RPMI8226 (cell line): ENCODE measurements around the gene PDLIM1.
A peak's percentile ranks its signal among the peaks of the same experiment; 100 is the strongest.

Source experiments
- DNase-seq: peaks from one replicate; pipeline ENCODE4 v3.0.0-alpha.2; 2015

Gene PDLIM1, protein sequence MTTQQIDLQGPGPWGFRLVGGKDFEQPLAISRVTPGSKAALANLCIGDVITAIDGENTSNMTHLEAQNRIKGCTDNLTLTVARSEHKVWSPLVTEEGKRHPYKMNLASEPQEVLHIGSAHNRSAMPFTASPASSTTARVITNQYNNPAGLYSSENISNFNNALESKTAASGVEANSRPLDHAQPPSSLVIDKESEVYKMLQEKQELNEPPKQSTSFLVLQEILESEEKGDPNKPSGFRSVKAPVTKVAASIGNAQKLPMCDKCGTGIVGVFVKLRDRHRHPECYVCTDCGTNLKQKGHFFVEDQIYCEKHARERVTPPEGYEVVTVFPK

DNA sequence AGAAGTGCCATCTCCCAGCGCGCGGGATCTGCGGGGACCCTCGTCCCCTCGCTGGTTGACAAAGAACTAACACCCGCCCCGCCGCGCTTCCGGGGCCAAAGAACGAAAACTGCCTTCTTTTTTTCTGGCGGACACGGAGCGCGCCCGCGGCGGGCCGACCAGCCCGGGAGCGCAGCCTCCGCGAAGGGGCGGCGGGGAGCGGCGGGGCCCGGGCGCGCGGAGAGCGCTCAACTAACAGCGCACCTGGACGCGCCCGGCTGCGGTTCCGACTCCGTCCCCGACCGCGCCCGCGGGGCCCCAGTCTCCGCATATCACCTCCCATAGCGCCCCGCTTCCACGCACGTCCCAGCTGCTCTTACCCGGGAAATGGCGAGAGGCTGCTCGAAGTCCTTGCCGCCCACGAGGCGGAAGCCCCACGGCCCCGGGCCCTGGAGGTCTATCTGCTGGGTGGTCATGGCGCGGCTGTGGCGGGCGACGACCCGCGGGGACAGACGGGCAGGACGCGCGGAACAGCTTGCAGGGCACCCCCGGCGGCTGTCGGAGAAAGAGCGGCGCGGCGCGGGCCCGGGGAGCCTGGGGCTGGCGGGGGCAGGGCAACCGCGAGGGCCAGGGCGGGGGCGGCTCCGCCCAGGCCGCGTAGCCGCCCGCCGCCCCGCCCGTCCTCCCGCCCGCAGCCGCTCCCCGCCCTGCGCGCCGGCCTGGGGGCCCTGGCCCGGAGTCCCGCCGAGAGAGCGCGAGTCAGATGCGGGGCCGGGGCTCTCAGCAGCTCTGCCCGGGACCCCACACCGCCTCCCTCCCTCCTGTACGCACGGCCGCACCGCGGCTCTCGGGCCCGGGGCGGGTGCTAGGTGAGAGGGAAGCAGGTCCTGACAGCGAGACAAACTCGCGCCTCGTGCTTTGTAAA, at the start of gene PDLIM1:
TSS of gene PDLIM1 (minus strand) at position 543 of the 904 bp plus-strand sequence. CDS start at position 455, 88 bp downstream.
- DNase-seq, result peak; percentile 80

DNA sequence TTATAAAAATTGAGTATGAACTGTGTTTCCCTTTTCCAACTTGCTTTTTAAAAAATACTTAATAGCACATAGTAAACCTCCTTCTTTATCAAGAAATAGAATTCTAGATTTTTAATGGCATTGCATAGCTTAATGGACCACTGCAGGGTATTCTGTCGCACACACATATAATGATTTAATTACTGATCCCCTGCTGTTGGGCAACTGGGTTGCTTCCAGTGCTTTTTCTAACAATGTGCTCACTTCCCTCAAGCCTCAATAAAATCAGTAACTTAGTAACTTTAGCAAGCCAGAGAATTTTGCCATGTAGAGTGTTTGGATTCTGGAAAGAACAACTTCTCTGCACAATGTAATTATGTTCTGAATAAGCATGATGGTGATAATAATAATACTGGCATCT, 49.1 kb upstream of the PDLIM1 start:
- DNase-seq, result no peak

DNA sequence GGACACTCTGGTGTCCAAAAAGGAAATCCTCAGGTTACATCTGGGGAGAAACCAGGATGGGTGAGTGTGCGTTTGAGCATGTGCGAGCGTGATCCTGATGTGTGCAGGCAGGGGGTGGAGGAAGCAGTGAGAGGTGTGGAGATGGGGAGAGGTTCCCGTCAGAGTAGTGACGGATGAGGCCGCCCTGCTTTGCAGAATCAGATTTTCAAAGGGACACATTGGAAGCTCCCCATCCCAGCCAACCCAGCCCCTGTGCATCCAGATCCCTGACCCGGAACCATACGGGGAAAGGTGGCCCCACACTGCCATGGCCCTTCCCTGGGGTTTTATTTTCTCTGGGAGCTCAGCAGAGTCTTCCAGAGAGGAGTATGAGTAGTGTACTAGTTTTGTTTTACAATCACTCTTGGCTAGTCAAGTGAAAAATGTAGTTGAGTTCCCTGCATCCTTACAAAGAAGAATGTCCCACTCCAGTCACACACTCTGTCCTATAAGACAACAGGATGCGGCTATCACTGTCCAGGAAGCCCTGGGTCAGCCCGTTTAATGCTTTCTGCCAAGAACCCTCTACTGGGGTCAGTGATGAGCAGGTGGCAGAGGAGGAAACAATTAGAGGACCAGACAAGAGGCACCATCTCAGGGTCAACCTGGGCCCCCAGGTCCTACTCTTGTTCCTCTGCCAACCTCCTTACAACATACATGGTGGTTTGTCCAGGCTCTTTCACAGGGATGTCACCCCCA, 46.8 kb upstream of the PDLIM1 start:
- no peak for DNase-seq

DNA sequence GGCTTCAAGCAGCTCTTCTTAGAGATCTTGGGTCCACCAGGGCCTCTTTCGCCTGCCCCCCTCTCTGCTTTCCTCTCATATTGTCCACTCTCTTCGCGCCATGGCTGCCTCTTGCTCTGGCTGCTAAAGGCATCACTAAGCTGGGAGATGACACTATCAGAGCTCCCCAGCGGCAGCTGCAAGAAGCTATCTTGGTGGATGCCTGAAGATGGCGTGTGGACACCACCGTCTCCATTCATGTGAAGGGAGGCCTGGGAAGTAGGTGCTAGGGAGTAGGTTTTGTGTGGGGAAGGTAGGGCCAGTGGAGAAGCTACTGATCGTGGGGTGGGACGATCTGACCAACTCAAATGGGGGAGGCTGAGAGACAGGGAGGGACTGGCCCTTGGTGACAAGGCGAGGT, 45.9 kb upstream of the PDLIM1 start:
- no peak for DNase-seq

DNA sequence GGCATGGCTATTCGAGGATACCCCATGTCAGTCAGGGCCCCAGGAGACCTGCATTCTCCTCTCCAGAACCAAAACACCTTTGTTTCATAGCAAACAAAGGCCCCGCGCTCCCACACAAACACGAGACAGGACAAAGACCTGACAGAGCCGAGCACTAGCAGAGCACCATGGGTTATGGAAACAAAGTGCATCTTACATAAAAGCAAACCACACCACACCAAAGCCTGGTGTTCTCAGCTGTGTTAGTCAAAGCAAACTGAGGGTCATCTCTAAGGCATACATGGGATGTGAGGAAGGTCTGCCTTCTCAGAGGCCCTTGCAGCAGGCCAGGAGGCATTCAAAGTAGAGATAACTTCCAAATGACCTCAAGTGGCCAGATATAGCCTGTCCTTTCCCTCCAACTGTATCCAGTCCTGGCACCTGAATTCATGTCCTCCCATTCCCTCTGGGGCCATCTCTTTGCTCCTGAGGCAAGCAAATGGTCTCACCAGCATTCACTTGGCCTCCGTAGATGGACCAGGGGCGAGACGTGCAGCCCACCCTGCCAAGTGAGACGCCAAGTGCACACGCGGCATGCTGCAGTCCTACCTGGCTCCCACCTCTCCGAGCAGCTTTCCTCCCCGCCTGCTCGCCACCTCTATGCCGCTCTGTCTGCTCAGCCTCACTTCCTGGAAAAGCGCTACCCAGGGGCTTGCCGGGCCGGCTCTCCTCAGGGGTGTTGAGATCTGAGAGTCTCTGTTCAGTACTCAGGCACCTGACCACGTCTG, 45.3 kb upstream of the PDLIM1 start:
- no peak for DNase-seq

DNA sequence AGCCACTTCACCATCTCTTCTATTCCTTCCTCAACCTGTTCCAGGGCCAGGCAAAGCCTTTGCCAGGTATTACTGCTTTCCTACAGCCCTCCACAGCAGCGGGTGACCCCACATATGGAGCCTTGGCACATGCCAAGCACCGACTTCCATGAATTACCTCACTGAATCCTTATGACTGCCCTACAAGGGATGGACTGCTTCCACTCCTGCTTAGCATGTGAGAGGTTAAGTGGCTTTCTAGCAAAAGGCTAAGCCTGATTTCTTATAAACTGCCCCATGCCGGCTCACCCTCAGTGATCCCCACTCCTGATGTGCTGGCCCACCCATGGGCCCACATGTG, 44.0 kb upstream of the PDLIM1 start:
- no peak for DNase-seq

DNA sequence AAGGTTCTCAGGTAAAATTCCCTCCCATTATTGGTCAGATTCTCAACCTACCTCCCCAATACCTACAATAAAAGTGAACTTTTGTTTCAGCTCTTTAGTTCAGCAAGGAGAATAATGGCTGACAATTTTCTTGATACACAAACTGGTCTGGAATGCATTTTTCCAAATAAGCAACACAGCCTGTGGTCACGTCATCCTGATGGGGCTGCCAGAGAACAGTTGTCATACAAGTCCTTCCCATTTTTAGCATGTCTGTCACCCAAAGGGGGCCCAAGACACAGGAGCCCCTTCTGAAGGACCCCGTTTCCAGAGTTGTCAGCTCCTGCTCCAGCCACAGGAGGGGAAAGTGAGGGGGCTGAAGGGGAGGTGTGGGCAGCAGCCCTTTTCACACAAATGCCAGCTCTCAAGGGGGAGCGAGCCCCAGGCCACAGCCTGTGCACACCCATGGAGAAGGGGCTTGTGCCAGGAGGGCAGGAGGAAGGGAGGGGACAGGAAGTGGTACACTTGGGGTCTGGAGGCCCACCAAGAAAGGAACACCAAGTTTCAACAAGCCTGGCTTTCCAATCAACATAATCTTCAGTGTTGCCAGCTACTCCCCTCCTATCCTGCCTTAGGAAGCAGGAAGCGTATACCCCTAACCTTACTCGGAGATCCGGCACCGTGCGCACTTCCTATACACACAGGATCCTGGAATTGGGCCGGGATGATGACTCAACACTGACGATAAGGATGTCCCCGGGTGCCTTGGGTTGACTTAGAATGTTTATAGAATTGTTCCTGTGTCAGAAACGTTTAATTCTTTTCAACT, 43.4 kb upstream of the PDLIM1 start:
- no peak for DNase-seq

DNA sequence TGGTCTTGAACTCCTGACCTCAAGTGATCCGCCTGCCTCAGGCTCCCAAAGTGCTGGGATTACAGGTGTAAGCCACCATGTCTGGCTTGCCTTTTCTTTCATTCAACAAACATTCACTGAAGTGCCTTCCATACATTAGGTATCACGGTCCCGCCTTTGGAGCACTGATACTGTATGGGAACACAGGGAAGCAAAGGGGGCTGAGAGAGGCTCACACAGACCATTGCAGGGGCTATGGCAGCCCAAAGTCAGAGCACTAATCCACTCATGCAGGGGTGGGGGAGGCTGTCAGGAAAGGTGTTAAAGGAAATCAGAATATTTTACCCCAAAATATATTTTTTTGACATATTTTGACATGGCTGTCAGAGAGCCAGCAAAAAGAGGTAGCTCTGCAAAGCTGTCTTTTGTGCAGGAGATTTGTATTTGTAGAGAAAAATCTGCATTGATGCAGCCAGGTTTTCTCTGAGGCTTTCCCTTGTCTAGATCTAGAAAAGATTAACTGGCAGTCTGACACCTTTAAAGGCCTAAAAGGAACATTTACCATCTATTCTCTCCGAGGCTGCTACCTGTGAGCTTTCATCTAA, 42.0 kb upstream of the PDLIM1 start:
- DNase-seq, result no peak

DNA sequence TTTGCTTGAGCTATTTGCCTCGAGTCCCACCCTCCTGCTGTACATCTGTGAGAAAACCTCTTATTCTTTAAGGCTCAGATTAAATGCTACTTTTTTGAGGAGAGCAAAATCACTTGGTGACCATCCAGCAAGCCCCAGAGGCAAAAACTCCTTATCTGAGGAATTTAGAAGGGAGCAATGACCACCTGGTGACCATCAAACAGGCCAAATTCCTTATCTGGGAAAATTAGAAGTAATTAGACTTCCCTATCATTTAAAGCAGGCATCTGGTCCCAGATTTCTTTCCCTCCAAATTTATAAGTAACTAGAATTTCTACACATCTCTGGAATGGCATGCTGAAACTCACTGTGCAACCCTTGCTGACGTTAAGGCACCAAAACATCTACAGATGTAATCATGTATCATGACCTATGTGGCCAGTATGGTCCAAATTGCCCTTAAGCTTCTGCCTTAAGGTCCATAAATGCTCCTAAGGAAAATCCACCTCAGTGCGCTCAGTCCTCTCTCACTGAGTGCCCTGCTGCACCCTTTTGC, 40.9 kb upstream of the PDLIM1 start:
- DNase-seq, result no peak

DNA sequence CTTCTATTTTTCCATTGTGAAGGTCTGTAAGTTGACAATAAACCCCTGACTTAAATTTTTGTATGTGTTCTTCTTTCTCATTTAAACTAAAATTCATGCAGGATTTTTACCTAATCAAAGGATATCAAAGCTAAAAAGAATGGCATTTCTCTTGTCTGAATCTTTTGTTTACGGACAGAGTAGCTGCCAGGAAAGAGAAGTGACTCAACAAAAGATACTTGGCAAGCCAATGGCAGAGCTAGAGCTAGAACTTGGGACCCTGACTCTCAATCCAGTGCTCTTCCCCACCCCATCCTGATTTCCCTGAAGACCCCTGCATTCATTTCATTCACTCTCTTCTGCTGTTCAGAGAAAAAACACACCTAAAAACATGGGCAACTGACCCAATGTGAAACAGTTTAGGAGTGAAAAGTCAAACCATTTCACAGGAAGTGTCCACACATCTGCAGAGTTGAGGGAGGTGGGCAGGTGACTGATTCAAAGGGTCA, 40.2 kb upstream of the PDLIM1 start:
- DNase-seq, result no peak

DNA sequence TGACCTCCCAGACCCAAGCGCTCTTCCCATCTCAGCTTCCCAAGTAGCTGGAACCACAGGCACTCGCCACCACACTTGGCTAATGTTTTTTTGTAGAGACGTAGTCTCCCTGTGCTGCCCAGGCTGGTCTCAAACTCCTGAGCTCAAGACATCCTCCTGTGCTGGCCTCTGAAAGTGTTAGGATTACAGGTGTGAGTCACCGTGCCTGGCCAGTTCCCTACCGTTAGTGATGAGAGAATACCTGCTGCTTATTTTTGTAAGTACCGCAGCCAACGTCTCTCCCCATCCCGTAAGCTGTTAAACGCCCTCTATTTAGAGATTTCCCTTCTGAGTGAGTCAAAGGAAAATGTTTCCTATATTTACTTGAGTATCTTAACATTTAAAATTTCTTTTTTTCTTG, 38.5 kb upstream of the PDLIM1 start:
- no peak for DNase-seq

DNA sequence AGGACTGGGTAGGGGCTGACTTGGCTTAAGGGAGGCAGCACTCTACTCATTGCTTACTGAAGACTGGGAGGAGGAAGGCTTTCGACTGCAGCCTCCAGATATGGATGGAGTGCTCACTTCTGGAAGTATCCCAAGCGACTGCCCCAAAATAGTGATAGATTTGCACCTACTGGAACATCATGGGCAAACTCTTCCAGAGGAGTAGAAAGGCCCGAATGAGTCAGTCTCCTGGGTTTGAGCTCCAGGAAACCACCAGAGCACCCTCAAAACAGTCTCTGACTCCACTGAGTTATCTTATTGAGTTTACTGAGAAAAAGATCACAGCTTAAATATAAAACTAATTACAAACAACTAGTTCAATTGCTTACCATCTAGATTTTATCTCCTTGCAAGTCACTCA, 37.2 kb upstream of the PDLIM1 start:
- no peak for DNase-seq

DNA sequence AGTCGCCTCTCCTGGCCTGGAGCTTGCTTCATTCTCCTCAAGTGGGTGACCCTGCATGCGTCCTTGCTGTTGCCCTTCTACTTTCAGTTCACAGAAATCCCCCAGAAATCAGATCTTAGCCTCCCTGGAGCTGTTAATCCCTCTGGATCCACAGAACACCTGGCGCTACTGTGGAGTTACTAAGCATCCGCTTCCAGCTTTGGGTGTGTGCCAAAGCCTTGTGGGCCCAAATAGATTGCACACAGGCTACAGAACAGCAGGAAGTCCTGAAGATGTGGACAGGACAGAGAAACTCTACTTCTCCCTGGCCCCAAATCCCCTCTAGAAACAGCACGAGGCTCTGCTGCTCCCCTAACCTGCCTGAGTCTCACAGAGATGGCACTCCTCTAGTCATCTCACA, 36.6 kb upstream of the PDLIM1 start:
- DNase-seq, result no peak

DNA sequence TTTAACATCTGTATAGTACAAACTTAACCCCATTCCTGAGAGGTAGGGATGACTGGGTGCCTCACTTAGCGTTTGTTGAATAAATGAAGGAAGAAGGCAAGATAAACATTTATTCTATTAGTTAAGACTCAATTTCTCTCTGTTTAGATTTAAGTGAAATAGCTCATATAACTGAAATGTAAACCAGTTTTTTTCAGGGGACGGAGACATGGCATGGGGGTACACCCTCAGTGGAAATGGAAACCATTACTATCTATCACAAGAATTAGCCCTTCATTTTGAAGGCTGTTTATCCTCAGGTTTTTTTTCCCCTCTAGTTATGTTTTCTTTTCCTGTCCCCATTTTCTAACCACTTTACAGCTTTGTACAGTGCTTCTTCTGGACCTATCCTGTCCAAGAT, 35.6 kb upstream of the PDLIM1 start:
- no peak for DNase-seq

DNA sequence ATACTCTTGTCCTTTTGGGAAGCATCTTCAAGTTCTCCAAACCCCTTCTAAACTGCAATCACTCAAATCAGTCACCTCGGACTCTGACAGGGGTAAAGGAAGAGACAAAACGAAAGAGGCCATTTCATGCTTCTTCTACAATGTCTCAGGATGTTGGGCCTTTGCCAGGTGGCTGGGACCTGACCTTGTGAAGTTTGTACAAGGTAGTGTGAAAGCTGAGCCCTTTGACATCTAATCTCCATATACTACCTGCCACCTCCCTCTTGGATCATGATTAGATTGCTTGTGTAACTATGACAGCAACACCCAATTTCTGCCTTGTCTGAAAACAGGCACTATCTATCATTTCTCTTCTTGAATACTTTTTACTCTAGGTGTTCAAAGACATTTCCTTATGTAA, 35.1 kb upstream of the PDLIM1 start:
- peak; percentile 27 for DNase-seq

DNA sequence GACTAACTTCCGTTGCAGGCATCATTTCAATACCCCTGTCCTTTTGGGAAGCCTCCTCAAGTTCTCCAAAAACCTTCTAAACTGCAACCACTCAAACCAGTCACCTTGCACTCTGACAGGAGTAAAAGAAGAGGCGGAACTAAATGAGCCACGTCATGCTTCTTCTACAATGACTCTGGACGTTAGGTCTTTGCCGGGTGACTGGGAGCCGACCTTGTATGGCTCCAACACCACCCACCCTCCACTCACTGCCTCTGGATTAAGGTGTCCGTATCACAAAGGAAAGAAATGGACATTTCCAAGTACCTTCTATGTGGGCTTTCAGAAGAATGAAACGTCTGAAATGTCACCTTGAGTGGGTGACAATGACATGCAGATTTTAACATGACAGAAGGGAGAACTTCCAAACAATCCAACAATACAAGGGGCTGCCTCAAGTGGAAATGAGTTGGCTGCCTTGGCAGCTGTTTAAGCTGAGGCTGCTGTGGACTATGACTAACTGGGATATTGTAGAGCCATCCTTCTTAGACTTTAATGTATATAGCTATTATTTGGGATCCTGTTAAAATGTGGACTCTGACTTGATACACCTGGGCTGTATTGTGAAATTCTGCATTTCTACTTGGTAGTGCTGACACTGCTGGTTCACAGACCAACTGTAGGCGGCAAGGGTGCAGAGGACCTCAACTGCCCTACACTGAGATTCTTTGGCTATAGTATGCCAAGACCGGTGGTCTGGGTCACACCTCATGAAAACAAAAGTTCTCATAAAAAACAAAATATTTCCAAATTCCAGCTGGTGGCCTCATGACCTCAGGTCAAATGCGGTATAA, 33.8 kb upstream of the PDLIM1 start:
- no peak for DNase-seq

DNA sequence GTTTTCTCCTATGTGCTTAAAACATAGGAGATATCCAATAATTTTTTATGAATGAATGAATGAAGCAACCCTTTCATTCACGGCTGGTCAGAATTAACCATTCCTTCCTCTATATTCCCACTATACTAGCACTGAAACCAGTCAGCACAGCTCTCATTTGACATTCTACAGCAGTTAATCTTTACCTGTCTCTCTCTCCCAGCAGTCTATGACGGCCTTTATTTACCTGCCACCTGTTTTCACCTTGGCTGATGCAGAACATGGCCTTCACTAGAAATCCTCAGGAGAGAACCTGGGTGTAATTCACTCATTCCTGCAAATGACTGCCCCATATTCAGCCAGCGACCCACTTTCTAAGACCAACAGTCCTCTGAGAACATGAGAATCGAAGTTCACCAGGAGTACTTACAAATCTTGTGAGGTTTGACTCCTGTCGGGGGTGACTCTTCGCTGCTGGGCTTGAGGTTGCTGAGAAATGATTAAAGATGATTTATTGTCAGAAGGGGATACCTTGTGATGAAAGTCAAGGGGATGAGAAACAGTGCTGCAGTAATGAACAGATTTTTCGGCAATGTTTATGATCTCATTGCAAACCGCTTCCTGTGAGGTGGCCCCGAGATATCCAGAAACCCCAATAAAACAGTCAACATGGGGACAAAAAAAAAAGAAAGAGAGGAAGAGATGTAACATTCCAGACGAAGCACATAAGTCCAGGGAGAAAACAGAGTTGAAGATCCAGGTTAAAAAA, 30.9 kb upstream of the PDLIM1 start:
- no peak for DNase-seq

DNA sequence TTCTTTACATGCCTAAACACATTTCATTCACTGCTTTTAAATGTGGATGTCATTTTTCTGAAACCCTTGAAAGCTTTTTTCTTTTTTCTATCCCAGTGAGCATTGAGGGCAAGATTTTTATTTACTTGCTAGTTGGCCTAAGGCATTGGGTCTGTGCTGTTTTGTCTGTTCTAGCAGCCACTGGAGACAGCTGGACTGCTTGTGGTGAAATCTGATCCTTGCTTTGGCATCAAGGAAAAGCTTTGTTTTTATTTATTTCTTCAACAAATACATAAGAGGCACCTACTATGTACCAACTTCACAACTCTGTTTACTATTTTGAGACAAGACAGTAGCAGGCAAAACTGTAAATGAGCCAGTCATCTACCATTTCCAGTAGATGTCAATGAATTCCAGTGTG, 28.4 kb upstream of the PDLIM1 start:
- DNase-seq, result no peak

DNA sequence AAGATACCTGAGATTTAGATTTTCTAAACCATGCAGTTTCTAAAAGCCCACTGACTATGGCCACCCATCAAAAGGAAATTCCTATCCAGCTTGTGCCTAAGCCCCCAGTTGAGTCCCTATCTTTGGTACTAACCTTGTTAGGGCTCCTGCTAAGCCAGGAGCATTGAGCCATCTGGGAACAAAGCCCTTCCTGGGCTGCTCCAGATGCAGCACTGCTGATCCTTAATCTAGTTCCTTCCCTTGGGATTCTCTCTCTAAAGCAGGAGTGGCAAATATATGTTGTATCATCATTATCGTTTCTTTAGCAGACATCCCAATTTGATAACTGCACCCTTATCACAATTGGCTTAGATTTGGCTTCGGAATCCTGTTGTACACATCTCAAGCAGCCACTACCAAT, 24.7 kb upstream of the PDLIM1 start:
- DNase-seq, result no peak
